ENCODE results near the gene PEPD.

PEPD gene

GRCh38 chr19:33390101-33390907 lies 131.3 kb downstream of the PEPD start:
- Histone ChIP-seq H3K4me3 (replicated peaks; ENCODE audit: insufficient read depth, low read length) (no peak overlapping the region), H3K27me3 (ENCODE audit: insufficient read depth, poor library complexity, severe bottlenecking) (no peaks in the 10 kb centered on the region), H3K27ac (replicated peaks) (peak overlapping the region; percentile 13)
- TF ChIP-seq GABPA (IDR thresholded peaks at IDR 0.05; ENCODE audit: low read depth), result no peak
- no peak for TF ChIP-seq SPI1 (IDR thresholded peaks at IDR 0.05; ENCODE audit: borderline replicate concordance, low read depth)
- TF ChIP-seq CTCF (IDR thresholded peaks at IDR 0.05; ENCODE audit: insufficient read depth, low read length), result no peak
- no peak for TF ChIP-seq REST (IDR thresholded peaks at IDR 0.05; ENCODE audit: insufficient replicate concordance, low read depth)
- peak; percentile 44; the same call in 1 of the 2 replicates for TF ChIP-seq POLR2AphosphoS5 (IDR thresholded peaks at IDR 0.05; ENCODE audit: low read depth)
- DNase-seq (ENCODE audit: low read depth in 1 of 2, low spot score in 1 of 2), result peak in 1 of 2 experiments; percentile 64

GRCh38 chr19:33389421-33390100 lies 132.0 kb downstream of the PEPD start:
- DNase-seq (ENCODE audit: low read depth in 1 of 2, low spot score in 1 of 2), result no peak
- peak overlapping the region; percentile 13 for H3K27ac ChIP-seq (replicated peaks)
- H3K4me3 ChIP-seq (replicated peaks; ENCODE audit: insufficient read depth, low read length), result no peak overlapping the region
- no peaks in the 10 kb centered on the region for H3K27me3 ChIP-seq (ENCODE audit: insufficient read depth, poor library complexity, severe bottlenecking)
- TF ChIP-seq POLR2AphosphoS5 (IDR thresholded peaks at IDR 0.05; ENCODE audit: low read depth), result no peak
- no peak for TF ChIP-seq REST (IDR thresholded peaks at IDR 0.05; ENCODE audit: insufficient replicate concordance, low read depth)
- no peak for TF ChIP-seq CTCF (IDR thresholded peaks at IDR 0.05; ENCODE audit: insufficient read depth, low read length)
- TF ChIP-seq SPI1 (IDR thresholded peaks at IDR 0.05; ENCODE audit: borderline replicate concordance, low read depth), result no peak
- no peak for TF ChIP-seq GABPA (IDR thresholded peaks at IDR 0.05; ENCODE audit: low read depth)

GRCh38 chr19:33388725-33389420 lies 132.7 kb downstream of the PEPD start:
- no peak for DNase-seq (ENCODE audit: low read depth in 1 of 2, low spot score in 1 of 2)
- no peak overlapping the region for H3K4me3 ChIP-seq (replicated peaks; ENCODE audit: insufficient read depth, low read length)

More at GRCh38 chr19:33388725-33389420, 132.7 kb downstream of the PEPD start:
- H3K27me3 ChIP-seq (ENCODE audit: insufficient read depth, poor library complexity, severe bottlenecking), result no peaks in the 10 kb centered on the region
- H3K27ac ChIP-seq (replicated peaks), result peak overlapping the region; percentile 1; the same call in 1 of the 2 replicates
- TF ChIP-seq REST (IDR thresholded peaks at IDR 0.05; ENCODE audit: insufficient replicate concordance, low read depth) (no peak), SPI1 (IDR thresholded peaks at IDR 0.05; ENCODE audit: borderline replicate concordance, low read depth) (no peak), POLR2AphosphoS5 (IDR thresholded peaks at IDR 0.05; ENCODE audit: low read depth) (no peak), GABPA (IDR thresholded peaks at IDR 0.05; ENCODE audit: low read depth) (no peak), CTCF (IDR thresholded peaks at IDR 0.05; ENCODE audit: insufficient read depth, low read length) (no peak)

All from HL-60 (cell line).